GM23338 (cell line): ENCODE results near the gene ITGA2. TPM values are rescaled to one million over a fixed set of nuclear protein-coding genes. Genes with fewer than 3 reads are reported as not detected.

Source experiments
- ATAC-seq: fragments of 200-7000 bp; cut with Tn5 transposase; 3 replicates; pipeline ENCODE4 v1.9.1; 2020
- DNase-seq: peaks from one replicate; pipeline ENCODE4 v3.0.0-alpha.2; 2015; ENCODE audit warnings: low spot score
- H2AFZ ChIP-seq: fragments of 200-600 bp; sonication (generic); 2 replicates; pipeline ENCODE4 v1.8.0; 2016; ENCODE audit warnings: antibody characterized with exemption, mild to moderate bottlenecking, moderate library complexity
- H3F3A ChIP-seq: fragments of 200-600 bp; sonication (generic); replicated peaks from 2 replicates; pipeline ENCODE4 v1.8.0; 2017; ENCODE audit warnings: antibody characterized with exemption, mixed run types, low read depth
- H3K27ac ChIP-seq: fragments of 200-600 bp; sonication (generic); 2 replicates; pipeline ENCODE4 v1.6.1; 2016; ENCODE audit warnings: low read depth
- H3K27me3 ChIP-seq: fragments of 200-600 bp; sonication (generic); 2 replicates; pipeline ENCODE4 v1.8.0; 2016; ENCODE audit warnings: mild to moderate bottlenecking, mixed run types, moderate library complexity; ENCODE audit not compliant: insufficient read depth
- H3K36me3 ChIP-seq: fragments of 200-600 bp; sonication (generic); 2 replicates; pipeline ENCODE4 v1.8.0; 2016; ENCODE audit warnings: mild to moderate bottlenecking; ENCODE audit not compliant: insufficient read depth
- H3K4me1 ChIP-seq: fragments of 200-600 bp; sonication (generic); 2 replicates; pipeline ENCODE4 v1.8.0; 2016; ENCODE audit warnings: mild to moderate bottlenecking, moderate library complexity; ENCODE audit not compliant: insufficient read depth
- H3K4me2 ChIP-seq: fragments of 200-600 bp; sonication (generic); 2 replicates; pipeline ENCODE4 v1.7.1; 2017; ENCODE audit warnings: mixed run types
- H3K4me3 ChIP-seq: fragments of 200-600 bp; sonication (generic); 2 replicates; pipeline ENCODE4 v1.6.1; 2016; ENCODE audit warnings: mixed run types
- H3K79me2 ChIP-seq: fragments of 200-600 bp; sonication (generic); replicated peaks from 2 replicates; pipeline ENCODE4 v1.8.0; 2017; ENCODE audit warnings: mild to moderate bottlenecking; ENCODE audit not compliant: insufficient read depth
- H3K9me2 ChIP-seq: fragments of 200-600 bp; sonication (generic); 2 replicates; pipeline ENCODE4 v1.8.0; 2017; ENCODE audit not compliant: insufficient read depth
- H4K20me1 ChIP-seq: fragments of 200-600 bp; sonication (generic); replicated peaks from 2 replicates; pipeline ENCODE4 v1.8.0; 2017; ENCODE audit warnings: mild to moderate bottlenecking; ENCODE audit not compliant: insufficient read depth
- H3K27ac Mint-ChIP-seq: 2 replicates; pipeline ENCODE4 v1.8.0; 2020; ENCODE audit warnings: inconsistent platforms, mild to moderate bottlenecking, moderate library complexity, mixed read lengths
- H3K27me3 Mint-ChIP-seq: 3 replicates; pipeline ENCODE4 v1.8.0; 2022; ENCODE audit warnings: low read depth, mild to moderate bottlenecking, moderate library complexity, mixed read lengths, inconsistent platforms; ENCODE audit not compliant: insufficient read depth, poor library complexity
- H3K36me3 Mint-ChIP-seq: 3 replicates; pipeline ENCODE4 v1.8.0; 2021; ENCODE audit warnings: low read depth, mild to moderate bottlenecking, inconsistent platforms, moderate library complexity, mixed read lengths
- H3K4me1 Mint-ChIP-seq: 3 replicates; pipeline ENCODE4 v1.8.0; 2020; ENCODE audit warnings: mild to moderate bottlenecking, inconsistent platforms, mixed read lengths
- H3K4me3 Mint-ChIP-seq: 3 replicates; pipeline ENCODE4 v1.8.0; 2021; ENCODE audit warnings: moderate library complexity, mild to moderate bottlenecking, inconsistent platforms, mixed read lengths
- H3K9me3 Mint-ChIP-seq: 3 replicates; pipeline ENCODE4 v1.8.0; 2020; ENCODE audit warnings: moderate library complexity, mild to moderate bottlenecking, inconsistent platforms, mixed read lengths
- CREB1 ChIP-seq: fragments of 250-450 bp; sonication (Bioruptor Pico); IDR thresholded peaks from 2 replicates; pipeline ENCODE4 v1.5.0; 2020; ENCODE audit warnings: low read depth, mild to moderate bottlenecking, moderate library complexity
- EZH2 ChIP-seq: fragments of 200-600 bp; sonication (generic); IDR thresholded peaks from one replicate; pipeline ENCODE4 v1.8.0; 2017; ENCODE audit warnings: antibody characterized with exemption, mild to moderate bottlenecking, low read depth; ENCODE audit not compliant: unreplicated experiment
- EZH2phosphoT487 ChIP-seq: fragments of 200-600 bp; sonication (generic); IDR thresholded peaks from one replicate; pipeline ENCODE4 v1.8.1; 2018; ENCODE audit warnings: antibody characterized with exemption; ENCODE audit not compliant: unreplicated experiment
- JUNB ChIP-seq: IDR thresholded peaks from one replicate; pipeline ENCODE4 v1.6.1; 2016; ENCODE audit warnings: antibody characterized with exemption; ENCODE audit not compliant: unreplicated experiment
- NANOG ChIP-seq: IDR thresholded peaks from 2 replicates; pipeline ENCODE4 v1.6.1; 2016; ENCODE audit warnings: antibody characterized with exemption, borderline replicate concordance
- POLR2AphosphoS5 ChIP-seq: IDR thresholded peaks from 2 replicates; pipeline ENCODE4 v1.6.1; 2016; ENCODE audit warnings: antibody characterized with exemption, low read depth
- STAT1 ChIP-seq: IDR thresholded peaks from one replicate; pipeline ENCODE4 v1.6.1; 2016; ENCODE audit warnings: antibody characterized with exemption; ENCODE audit not compliant: unreplicated experiment
- ZNF114 ChIP-seq: fragments of 250-450 bp; sonication (Bioruptor Pico); IDR thresholded peaks from 2 replicates; pipeline ENCODE4 v1.5.0; 2020; ENCODE audit warnings: mild to moderate bottlenecking, moderate library complexity
- ZNF331 ChIP-seq: fragments of 250-450 bp; sonication (Bioruptor Pico); IDR thresholded peaks from 2 replicates; pipeline ENCODE4 v1.5.0; 2020; ENCODE audit warnings: low read depth, mild to moderate bottlenecking, moderate library complexity
- polyA plus RNA-seq: library from polyadenylated mRNA; unstranded; fragments of >200 nt; fragmentation: Nextera tagmentation; extraction: Ambion mirVana; gene quantifications from 2 replicates; pipeline ENCODE4 v1.2.1, GENCODE V29; 2016
- total RNA-seq: library from RNA; depleted of rRNA; stranded (reverse); fragments of >200 nt; shearing (Covaris generic); gene quantifications from 2 replicates; pipeline ENCODE4 v1.2.3, GENCODE V29; 2014
- TF ChIP-seq, protein P1 (sequence below): IDR thresholded peaks from 2 replicates; pipeline ENCODE4 v1.6.1; 2016; ENCODE audit warnings: antibody characterized with exemption
- TF ChIP-seq, protein P2 (sequence below): fragments of 250-450 bp; sonication (Bioruptor Pico); IDR thresholded peaks from 2 replicates; pipeline ENCODE4 v1.5.0; 2020; ENCODE audit warnings: mild to moderate bottlenecking, moderate library complexity
- TF ChIP-seq, protein P3 (sequence below): IDR thresholded peaks from one replicate; pipeline ENCODE4 v1.6.1; 2018; ENCODE audit warnings: antibody characterized with exemption; ENCODE audit not compliant: unreplicated experiment
- TF ChIP-seq, protein P4 (sequence below), 2 experiments: fragments of 200-600 bp in 1 of 2; sonication (generic) in 1 of 2; conservative IDR thresholded peaks; 2 replicates each; pipeline versions ENCODE4 v1.5.1 to v1.6.1; 2016 to 2017; ENCODE audit warnings: antibody characterized with exemption in 2 of 2, low read depth in 2 of 2, mild to moderate bottlenecking in 2 of 2, moderate library complexity in 1 of 2

Gene ITGA2
- total and polyA plus RNA-seq, 2 experiments from 2014 or later: 2.6 to 7.1 TPM

DNA sequence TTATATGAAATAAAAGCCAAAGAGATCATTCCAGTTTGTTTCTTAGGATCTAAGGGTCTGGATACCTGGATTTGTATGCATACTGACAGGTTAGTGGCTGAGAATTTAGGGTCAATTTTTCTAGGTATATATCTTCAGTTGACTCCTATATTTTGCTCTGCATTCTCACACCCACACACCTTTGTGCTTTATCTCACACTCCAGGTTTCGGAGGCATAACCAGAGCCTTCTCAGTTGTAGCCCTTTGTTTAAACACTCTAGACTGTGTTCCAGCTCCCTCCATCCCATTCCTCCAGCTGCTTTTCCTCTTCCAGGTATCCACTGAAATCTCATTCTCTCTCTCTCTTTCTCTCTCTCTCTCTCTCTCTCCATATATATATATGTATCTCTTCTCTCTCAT, 131.0 kb downstream of the ITGA2 start:
- H3K4me1 Mint-ChIP-seq: no peaks in the 10 kb centered on the region; the same call in 2 of the 3 replicates
- no peak overlapping the region for H3K27ac ChIP-seq
- H3K79me2 ChIP-seq: no peaks in the 10 kb centered on the region
- DNase-seq (no peak), ATAC-seq (no peak)
- TF ChIP-seq, protein P1, sequence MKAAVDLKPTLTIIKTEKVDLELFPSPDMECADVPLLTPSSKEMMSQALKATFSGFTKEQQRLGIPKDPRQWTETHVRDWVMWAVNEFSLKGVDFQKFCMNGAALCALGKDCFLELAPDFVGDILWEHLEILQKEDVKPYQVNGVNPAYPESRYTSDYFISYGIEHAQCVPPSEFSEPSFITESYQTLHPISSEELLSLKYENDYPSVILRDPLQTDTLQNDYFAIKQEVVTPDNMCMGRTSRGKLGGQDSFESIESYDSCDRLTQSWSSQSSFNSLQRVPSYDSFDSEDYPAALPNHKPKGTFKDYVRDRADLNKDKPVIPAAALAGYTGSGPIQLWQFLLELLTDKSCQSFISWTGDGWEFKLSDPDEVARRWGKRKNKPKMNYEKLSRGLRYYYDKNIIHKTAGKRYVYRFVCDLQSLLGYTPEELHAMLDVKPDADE: no peak
- TF ChIP-seq, protein P2, sequence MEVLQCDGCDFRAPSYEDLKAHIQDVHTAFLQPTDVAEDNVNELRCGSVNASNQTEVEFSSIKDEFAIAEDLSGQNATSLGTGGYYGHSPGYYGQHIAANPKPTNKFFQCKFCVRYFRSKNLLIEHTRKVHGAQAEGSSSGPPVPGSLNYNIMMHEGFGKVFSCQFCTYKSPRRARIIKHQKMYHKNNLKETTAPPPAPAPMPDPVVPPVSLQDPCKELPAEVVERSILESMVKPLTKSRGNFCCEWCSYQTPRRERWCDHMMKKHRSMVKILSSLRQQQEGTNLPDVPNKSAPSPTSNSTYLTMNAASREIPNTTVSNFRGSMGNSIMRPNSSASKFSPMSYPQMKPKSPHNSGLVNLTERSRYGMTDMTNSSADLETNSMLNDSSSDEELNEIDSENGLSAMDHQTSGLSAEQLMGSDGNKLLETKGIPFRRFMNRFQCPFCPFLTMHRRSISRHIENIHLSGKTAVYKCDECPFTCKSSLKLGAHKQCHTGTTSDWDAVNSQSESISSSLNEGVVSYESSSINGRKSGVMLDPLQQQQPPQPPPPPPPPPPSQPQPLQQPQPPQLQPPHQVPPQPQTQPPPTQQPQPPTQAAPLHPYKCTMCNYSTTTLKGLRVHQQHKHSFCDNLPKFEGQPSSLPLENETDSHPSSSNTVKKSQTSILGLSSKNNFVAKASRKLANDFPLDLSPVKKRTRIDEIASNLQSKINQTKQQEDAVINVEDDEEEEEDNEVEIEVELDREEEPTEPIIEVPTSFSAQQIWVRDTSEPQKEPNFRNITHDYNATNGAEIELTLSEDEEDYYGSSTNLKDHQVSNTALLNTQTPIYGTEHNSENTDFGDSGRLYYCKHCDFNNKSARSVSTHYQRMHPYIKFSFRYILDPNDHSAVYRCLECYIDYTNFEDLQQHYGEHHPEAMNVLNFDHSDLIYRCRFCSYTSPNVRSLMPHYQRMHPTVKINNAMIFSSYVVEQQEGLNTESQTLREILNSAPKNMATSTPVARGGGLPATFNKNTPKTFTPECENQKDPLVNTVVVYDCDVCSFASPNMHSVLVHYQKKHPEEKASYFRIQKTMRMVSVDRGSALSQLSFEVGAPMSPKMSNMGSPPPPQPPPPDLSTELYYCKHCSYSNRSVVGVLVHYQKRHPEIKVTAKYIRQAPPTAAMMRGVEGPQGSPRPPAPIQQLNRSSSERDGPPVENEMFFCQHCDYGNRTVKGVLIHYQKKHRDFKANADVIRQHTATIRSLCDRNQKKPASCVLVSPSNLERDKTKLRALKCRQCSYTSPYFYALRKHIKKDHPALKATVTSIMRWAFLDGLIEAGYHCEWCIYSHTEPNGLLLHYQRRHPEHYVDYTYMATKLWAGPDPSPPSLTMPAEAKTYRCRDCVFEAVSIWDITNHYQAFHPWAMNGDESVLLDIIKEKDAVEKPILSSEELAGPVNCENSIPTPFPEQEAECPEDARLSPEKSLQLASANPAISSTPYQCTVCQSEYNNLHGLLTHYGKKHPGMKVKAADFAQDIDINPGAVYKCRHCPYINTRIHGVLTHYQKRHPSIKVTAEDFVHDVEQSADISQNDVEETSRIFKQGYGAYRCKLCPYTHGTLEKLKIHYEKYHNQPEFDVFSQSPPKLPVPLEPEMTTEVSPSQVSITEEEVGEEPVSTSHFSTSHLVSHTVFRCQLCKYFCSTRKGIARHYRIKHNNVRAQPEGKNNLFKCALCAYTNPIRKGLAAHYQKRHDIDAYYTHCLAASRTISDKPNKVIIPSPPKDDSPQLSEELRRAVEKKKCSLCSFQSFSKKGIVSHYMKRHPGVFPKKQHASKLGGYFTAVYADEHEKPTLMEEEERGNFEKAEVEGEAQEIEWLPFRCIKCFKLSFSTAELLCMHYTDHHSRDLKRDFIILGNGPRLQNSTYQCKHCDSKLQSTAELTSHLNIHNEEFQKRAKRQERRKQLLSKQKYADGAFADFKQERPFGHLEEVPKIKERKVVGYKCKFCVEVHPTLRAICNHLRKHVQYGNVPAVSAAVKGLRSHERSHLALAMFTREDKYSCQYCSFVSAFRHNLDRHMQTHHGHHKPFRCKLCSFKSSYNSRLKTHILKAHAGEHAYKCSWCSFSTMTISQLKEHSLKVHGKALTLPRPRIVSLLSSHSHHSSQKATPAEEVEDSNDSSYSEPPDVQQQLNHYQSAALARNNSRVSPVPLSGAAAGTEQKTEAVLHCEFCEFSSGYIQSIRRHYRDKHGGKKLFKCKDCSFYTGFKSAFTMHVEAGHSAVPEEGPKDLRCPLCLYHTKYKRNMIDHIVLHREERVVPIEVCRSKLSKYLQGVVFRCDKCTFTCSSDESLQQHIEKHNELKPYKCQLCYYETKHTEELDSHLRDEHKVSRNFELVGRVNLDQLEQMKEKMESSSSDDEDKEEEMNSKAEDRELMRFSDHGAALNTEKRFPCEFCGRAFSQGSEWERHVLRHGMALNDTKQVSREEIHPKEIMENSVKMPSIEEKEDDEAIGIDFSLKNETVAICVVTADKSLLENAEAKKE (CRISPR knock-in tag): no peak
- TF ChIP-seq ZNF114 (CRISPR knock-in tag) (no peak), ZNF331 (CRISPR knock-in tag) (no peak), CREB1 (CRISPR knock-in tag) (no peak), JUNB (no peak), EZH2phosphoT487 (no peak), POLR2AphosphoS5 (no peak), EZH2 (no peak), STAT1 (no peak), NANOG (no peak)
- TF ChIP-seq, protein P3, sequence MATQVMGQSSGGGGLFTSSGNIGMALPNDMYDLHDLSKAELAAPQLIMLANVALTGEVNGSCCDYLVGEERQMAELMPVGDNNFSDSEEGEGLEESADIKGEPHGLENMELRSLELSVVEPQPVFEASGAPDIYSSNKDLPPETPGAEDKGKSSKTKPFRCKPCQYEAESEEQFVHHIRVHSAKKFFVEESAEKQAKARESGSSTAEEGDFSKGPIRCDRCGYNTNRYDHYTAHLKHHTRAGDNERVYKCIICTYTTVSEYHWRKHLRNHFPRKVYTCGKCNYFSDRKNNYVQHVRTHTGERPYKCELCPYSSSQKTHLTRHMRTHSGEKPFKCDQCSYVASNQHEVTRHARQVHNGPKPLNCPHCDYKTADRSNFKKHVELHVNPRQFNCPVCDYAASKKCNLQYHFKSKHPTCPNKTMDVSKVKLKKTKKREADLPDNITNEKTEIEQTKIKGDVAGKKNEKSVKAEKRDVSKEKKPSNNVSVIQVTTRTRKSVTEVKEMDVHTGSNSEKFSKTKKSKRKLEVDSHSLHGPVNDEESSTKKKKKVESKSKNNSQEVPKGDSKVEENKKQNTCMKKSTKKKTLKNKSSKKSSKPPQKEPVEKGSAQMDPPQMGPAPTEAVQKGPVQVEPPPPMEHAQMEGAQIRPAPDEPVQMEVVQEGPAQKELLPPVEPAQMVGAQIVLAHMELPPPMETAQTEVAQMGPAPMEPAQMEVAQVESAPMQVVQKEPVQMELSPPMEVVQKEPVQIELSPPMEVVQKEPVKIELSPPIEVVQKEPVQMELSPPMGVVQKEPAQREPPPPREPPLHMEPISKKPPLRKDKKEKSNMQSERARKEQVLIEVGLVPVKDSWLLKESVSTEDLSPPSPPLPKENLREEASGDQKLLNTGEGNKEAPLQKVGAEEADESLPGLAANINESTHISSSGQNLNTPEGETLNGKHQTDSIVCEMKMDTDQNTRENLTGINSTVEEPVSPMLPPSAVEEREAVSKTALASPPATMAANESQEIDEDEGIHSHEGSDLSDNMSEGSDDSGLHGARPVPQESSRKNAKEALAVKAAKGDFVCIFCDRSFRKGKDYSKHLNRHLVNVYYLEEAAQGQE: no peak
- TF ChIP-seq, protein P4, sequence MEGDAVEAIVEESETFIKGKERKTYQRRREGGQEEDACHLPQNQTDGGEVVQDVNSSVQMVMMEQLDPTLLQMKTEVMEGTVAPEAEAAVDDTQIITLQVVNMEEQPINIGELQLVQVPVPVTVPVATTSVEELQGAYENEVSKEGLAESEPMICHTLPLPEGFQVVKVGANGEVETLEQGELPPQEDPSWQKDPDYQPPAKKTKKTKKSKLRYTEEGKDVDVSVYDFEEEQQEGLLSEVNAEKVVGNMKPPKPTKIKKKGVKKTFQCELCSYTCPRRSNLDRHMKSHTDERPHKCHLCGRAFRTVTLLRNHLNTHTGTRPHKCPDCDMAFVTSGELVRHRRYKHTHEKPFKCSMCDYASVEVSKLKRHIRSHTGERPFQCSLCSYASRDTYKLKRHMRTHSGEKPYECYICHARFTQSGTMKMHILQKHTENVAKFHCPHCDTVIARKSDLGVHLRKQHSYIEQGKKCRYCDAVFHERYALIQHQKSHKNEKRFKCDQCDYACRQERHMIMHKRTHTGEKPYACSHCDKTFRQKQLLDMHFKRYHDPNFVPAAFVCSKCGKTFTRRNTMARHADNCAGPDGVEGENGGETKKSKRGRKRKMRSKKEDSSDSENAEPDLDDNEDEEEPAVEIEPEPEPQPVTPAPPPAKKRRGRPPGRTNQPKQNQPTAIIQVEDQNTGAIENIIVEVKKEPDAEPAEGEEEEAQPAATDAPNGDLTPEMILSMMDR (conservative IDR thresholded peaks at IDR 0.05; ENCODE audit: low read depth in 2 of 2): no peak
- no peak overlapping the region for H3K4me3 Mint-ChIP-seq
- H3K27ac Mint-ChIP-seq: no peak overlapping the region
- H4K20me1 ChIP-seq: no peaks in the 10 kb centered on the region
- no peak overlapping the region for H3K4me3 ChIP-seq
- no peaks in the 10 kb centered on the region for H3K27me3 Mint-ChIP-seq
- no peaks in the 10 kb centered on the region for H3K27me3 ChIP-seq
- no peak overlapping the region for H3K4me2 ChIP-seq
- H3K36me3 ChIP-seq: no peaks in the 10 kb centered on the region
- H3K9me3 Mint-ChIP-seq: no peaks in the 10 kb centered on the region; the same call in 2 of the 3 replicates
- H3F3A ChIP-seq: no peaks in the 10 kb centered on the region
- H3K9me2 ChIP-seq: no peaks in the 10 kb centered on the region
- H3K4me1 ChIP-seq: no peaks in the 10 kb centered on the region
- H3K36me3 Mint-ChIP-seq: no peaks in the 10 kb centered on the region
- H2AFZ ChIP-seq: peak overlapping the region; percentile 8; the same call in 1 of the 2 replicates
